ENCODE measurements around the gene JOSD1.
"Not testable (repeated sequence)": the region's sequence is repeated elsewhere in the genome, so short reads cannot be mapped to it uniquely, and the experiment has no call there.

JOSD1 gene

GRCh38 chr22:38675833-38676232 lies 24.9 kb downstream of the JOSD1 start:
- no peak for DNase-seq

GRCh38 chr22:38674888-38675287 lies 25.9 kb downstream of the JOSD1 start:
- DNase-seq: no peak

- peak in 2 of 3 experiments; percentile 24 to 44 for DNase-seq
Observed at GRCh38 chr22:38657045-38657909, 43.5 kb downstream of the JOSD1 start.

- DNase-seq: peak; percentile 86 to 95 (median 87)
Observed at GRCh38 chr22:38656256-38657044, 44.3 kb downstream of the JOSD1 start, which contains the start of the genes CBY1 and FAM227A. Gene CBY1, plus strand, starts transcription at chr22:38656638. Its CDS starts 11,417 bp downstream, at chr22:38668055. Gene FAM227A, minus strand, starts transcription at chr22:38656392. Its CDS starts 6,224 bp downstream, at chr22:38650168.

GRCh38 chr22:38655519-38656255 lies 45.1 kb downstream of the JOSD1 start:
- DNase-seq: peak in 1 of 3 experiments; percentile 78

GRCh38 chr22:38653741-38654140 lies 47.0 kb downstream of the JOSD1 start:
- no peak for DNase-seq

- no peak for DNase-seq
Observed at GRCh38 chr22:38652859-38653258, 47.9 kb downstream of the JOSD1 start.

DNA sequence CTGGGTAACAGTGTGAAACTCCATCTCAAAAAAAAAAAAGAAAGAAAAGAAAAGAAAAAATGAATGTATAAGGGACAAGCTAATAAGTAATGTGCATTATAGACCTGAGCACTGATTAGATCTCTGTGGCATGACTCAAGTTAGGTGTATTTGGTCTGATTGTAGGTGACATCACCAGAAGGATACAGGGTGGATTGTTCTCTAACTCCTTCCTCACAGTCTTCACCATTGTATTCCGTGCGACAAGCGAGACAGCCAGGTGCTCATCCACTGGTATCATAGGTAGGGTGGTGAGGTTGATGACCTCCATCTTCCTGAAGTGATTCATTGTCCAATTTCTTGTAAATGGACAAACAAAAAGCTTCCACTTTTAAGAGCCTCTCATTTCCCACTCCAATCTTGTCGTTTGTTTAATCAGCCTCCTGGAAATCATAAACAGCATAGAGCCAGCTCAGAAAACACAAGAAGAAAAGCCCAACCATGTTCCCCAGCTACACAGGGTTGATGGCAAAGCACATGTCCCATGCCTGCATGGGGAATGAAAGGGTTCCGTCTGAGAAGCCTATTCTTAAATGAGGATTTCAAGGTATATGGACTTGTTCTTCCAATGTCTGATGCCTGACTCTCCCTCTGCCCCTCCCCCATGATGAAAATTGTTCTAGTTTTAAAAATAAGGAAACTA lies 50.8 kb downstream of the JOSD1 start:
- peak in 2 of 3 experiments; percentile 3 to 31 for DNase-seq

GRCh38 chr22:38645430-38645829 lies 55.3 kb downstream of the JOSD1 start:
- no peak for DNase-seq

DNA sequence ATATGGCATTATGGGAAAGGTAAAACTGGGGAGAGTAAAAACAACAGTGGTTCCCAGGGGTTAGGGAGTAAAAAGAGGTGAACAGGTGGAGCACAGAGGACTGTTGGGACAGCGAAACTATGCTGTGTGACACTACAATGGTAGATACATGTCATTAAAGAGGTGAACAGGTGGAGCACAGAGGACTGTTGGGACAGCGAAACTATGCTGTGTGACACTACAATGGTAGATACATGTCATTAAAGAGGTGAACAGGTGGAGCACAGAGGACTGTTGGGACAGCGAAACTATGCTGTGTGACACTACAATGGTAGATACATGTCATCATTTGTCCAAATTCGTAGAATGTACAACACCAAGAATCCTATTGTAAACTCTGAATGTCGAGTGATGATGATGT lies 56.5 kb downstream of the JOSD1 start:
- not testable (repeated sequence) for DNase-seq

GRCh38 chr22:38641476-38642040 lies 59.2 kb downstream of the JOSD1 start:
- no peak for DNase-seq

GRCh38 chr22:38638728-38639127 lies 62.0 kb downstream of the JOSD1 start:
- DNase-seq: no peak

GRCh38 chr22:38638216-38638615 lies 62.5 kb downstream of the JOSD1 start:
- no peak for DNase-seq
